NCI-H510A (cell line): ENCODE results near the gene TRAM2.

Experiments
- DNase-seq: peaks from one replicate; lab custom pipeline; 2025; lab: John Stamatoyannopoulos, UW

Gene TRAM2

DNA sequence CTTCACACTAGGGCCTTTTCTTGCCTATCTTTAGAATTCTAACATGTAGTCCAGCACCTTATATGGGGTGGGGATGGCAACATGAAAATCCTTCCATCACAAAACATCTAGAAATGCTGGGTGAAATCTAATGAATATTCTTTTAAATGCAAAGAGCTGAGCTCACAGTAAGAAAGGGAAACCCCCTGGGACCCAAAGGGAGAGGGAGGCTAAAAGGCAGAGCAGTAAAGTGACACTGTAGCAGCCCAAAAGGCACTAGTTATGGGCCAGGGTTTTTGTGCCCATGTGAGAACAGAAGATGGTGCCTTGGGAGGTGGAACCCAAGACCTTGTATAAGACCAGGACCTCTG lies 66.7 kb downstream of the TRAM2 start:
- no peak for DNase-seq

- DNase-seq = no peak
These were observed 67.3 kb downstream of the TRAM2 start for GRCh38 chr6:52509281-52510212.

DNA sequence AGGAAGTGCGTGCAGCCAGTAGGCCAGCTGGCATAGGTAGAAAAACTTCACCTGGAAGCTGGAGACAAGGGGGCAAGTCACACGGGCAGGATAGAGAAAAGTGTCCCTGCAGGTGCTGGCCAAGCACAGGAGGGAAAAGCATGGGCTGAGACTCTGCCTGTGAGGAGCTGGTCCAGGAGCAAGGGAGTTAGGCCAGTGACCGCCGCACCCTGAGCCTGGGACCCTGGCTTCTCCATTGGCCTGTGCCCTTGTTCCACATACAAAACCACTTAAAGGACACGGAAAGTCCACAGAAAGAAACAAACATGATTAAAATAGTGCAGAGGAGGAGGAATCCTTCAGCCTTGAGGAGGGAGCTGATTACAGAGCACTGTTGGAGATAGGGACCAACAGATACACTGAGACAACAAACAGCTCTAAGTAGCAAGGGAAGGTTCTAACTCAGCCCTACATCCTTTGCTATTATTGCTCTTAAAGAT lies 68.6 kb downstream of the TRAM2 start:
- no peak for DNase-seq

GRCh38 chr6:52507557-52508260 lies 69.2 kb downstream of the TRAM2 start:
- no peak for DNase-seq

DNA sequence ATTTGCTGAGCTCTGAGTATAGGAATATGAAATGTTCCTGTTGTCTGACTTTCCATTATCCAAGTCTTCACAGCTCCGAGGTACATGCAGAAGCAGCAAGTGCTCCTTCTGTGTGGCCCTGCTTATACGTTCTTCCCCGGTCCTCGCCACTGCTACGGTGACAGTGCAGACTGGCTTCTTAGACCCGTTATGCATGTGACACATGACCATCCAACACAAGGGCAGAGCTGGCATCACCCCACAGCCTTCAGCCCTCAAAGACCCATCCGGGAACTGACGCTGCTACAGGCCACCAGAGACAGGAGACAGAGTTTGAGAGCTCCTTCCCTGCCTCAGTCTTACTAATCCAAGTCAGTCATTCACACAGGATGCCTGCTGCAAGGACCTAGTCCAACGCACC lies 70.4 kb downstream of the TRAM2 start:
- no peak for DNase-seq

GRCh38 chr6:52505726-52506409 lies 71.0 kb downstream of the TRAM2 start:
- no peak for DNase-seq

- no peak for DNase-seq
These were observed 72.1 kb downstream of the TRAM2 start for GRCh38 chr6:52504782-52505136.

- DNase-seq = peak; percentile 96
These were observed 72.7 kb downstream of the TRAM2 start for GRCh38 chr6:52503851-52504781.

DNA sequence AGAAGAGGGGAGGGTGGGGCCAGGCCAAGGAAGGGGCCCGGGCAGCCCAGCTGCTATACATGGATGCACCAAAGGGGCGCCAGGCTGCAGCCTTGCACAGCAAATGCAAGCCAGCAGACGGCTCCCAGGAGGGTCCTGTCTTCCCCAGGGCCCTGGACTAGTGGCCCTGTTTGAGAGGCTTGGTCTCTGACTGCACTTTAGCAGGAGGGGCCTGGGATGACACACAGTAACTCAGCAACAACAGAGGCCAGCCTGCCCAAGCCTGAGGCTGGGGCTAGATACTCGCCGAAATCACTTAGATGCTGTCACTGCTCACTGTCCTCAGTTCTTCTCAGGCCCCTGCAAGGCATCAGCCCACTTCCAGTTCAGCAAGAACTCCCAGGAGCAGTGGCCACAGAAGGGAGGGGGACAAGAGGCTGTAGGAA lies 73.5 kb downstream of the TRAM2 start:
- DNase-seq = peak; percentile 68

DNA sequence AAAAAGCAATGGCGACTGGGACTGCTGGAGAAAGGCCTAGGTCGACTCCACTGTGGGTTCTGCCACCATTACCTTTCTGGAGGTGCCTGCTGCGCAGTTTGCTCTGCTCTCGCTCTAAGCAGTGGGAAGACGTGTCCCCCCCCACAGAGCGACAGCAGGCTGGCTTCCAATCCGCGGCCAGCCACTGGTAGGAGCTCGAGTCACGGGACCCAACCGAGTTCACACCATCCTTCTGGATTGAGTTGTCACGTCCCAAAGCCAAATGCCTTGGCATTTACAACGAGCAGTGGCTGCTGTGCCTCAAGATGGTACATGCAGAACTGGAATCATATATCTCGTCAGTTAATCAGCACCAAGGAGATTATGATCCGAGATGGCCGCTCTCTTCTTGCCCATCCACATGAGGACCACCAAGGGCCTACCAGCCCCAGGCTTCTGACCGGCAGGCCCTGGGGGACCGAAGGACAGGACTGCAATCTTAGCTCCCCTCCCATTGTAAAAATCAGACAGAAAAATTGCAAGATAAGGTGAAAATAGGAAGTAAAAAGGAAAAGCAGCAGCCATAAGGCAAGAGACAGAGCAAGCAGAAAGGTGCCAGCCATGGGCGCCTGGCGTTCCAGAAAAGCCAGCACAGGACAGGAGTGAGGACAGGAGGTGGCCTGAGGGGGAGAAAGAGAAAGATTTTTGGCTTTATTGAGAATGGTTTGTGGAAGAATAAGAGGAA lies 74.4 kb downstream of the TRAM2 start:
- no peak for DNase-seq

- DNase-seq = no peak
These were observed 76.4 kb downstream of the TRAM2 start for GRCh38 chr6:52500238-52501129.

DNA sequence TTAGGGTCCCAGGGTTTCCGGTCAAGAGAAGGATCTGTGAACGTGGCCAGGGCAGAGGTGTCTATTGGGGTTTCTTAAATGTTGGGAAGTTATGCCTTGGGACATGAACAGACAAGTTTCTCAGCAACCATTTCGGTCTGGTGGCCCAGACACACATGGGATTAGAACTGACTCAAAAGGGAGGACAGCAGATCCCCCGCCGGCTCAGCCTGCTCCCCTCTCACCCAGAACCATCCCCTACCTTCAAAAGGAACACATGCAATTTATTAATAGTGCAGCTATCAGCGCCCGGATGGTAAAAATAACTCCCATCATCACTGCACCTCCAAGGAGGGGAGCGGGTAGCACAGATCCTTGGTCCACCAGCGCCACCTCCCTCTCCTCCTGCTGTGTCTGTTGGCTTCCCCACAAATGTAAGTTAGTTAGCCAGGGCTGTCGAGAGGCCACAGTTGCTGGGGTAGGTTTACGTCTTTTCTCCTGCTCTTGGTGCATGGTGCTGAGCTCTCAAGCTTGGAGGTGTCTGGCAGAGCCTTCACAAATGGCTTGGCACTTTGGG lies 77.1 kb downstream of the TRAM2 start:
- no peak for DNase-seq

DNA sequence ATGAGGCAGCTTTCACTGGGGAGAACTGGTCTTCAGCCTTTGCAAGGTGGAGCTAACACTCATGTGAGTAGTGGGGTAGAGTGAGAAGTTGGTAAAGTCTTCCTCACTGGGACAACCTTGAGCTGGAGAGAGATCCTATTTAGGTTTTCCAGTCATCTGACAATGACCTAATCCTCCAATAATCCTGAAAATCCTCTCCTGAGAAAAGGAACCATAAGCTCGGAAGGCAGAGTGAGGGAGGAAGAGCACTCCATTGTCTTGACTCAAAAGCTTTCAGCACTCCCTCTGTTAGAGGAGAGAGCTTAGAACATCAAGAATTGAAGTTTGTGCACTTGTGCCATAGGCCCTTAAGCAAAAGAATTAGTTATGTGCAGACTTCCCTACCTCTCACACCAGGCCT lies 77.8 kb downstream of the TRAM2 start:
- no peak for DNase-seq

DNA sequence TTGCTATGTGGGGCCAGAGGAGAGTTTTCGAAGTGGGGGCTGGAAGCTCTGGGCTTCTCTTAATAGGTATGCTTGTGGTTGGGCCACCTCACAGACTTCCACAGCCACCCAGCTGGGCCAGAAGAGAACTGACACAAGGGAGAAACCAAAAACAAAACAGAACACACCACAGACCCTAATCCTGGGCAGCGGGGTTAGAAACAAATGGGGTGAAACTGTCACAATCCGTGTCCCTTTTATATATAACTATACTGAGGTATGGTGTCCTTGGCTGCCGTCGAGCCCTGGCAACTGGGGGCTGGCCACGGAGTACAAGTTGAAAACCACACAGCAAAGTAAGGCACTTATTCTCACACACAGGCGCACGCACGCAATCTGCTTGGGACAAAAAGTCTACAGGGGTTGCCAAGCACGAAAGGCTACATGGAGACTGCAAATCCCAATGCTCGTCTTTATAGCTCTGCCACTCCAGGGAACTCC lies 78.3 kb downstream of the TRAM2 start:
- no peak for DNase-seq

GRCh38 chr6:52497652-52498408 lies 79.0 kb downstream of the TRAM2 start:
- peak; percentile 69 for DNase-seq

GRCh38 chr6:52496631-52497030 lies 80.2 kb downstream of the TRAM2 start:
- no peak for DNase-seq

GRCh38 chr6:52495922-52496321 lies 80.9 kb downstream of the TRAM2 start:
- DNase-seq = no peak

- no peak for DNase-seq
These were observed 82.4 kb downstream of the TRAM2 start for GRCh38 chr6:52494298-52495072.
